ENCODE results near the gene TMBIM6. TPM values are rescaled to one million over a fixed set of nuclear protein-coding genes. Genes with fewer than 3 reads are reported as not detected.

The TMBIM6 gene
- total and polyA plus RNA-seq, 2 donors from 2014 or later, result 644 to 724 TPM

DNA sequence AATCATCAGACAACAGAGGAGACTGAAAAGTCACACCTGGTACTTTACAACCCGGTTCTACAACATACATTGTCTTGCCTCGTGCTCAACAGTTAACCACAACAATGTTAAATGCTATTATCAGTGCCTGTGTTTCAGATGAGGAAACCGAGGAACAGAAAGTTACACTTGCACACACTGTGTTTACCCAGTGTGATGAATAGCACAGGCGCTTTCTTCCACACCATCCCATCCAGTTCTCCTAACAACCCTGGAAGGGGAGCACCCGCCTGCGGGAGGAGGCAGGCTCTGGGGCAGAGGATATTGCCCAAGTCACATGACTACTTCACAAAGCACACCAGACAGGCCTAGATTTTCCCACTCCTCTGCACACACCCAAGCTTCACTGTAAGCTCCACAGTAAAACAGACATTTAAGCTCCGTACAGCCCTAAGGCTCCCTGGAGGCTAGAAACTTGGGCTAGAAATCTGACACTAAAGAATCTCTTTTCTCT lies 65.0 kb downstream of the TMBIM6 start:
- TF ChIP-seq, protein P1, sequence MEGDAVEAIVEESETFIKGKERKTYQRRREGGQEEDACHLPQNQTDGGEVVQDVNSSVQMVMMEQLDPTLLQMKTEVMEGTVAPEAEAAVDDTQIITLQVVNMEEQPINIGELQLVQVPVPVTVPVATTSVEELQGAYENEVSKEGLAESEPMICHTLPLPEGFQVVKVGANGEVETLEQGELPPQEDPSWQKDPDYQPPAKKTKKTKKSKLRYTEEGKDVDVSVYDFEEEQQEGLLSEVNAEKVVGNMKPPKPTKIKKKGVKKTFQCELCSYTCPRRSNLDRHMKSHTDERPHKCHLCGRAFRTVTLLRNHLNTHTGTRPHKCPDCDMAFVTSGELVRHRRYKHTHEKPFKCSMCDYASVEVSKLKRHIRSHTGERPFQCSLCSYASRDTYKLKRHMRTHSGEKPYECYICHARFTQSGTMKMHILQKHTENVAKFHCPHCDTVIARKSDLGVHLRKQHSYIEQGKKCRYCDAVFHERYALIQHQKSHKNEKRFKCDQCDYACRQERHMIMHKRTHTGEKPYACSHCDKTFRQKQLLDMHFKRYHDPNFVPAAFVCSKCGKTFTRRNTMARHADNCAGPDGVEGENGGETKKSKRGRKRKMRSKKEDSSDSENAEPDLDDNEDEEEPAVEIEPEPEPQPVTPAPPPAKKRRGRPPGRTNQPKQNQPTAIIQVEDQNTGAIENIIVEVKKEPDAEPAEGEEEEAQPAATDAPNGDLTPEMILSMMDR (IDR thresholded peaks at IDR 0.05; ENCODE audit: borderline replicate concordance, extremely low read depth, insufficient read depth), result no peak
- no peak overlapping the region for H3K4me3 ChIP-seq (ENCODE audit: low read length in 3 of 3)
- no peak for DNase-seq
- H3K27me3 ChIP-seq (ENCODE audit: control insufficient read depth, insufficient read depth, low read length), result no peaks in the 10 kb centered on the region
- no peak for FAIRE-seq
- H3K4me1 ChIP-seq (ENCODE audit: control insufficient read depth in 2 of 3, insufficient read depth in 2 of 3, low read depth in 1 of 3, low read length in 3 of 3), result peaks cover 0 to 5% (median 3%) of the 10 kb centered on the region in 3 donors
- no peaks in the 10 kb centered on the region for H3K9me3 ChIP-seq (ENCODE audit: control insufficient read depth in 2 of 3, insufficient read depth in 1 of 3, low read length in 3 of 3)
- intact Hi-C loops (cut with DNase I), result no loop called here
- no peak overlapping the region for H3K27ac ChIP-seq (ENCODE audit: low read depth in 2 of 2, low read length in 2 of 2)
- H3K36me3 ChIP-seq (ENCODE audit: control insufficient read depth in 2 of 3, insufficient read depth in 3 of 3, low read length in 3 of 3), result peaks cover 0 to 28% (median 5%) of the 10 kb centered on the region in 3 donors
- H3K9ac ChIP-seq (ENCODE audit: low read length in 3 of 3), result no peak overlapping the region

DNA sequence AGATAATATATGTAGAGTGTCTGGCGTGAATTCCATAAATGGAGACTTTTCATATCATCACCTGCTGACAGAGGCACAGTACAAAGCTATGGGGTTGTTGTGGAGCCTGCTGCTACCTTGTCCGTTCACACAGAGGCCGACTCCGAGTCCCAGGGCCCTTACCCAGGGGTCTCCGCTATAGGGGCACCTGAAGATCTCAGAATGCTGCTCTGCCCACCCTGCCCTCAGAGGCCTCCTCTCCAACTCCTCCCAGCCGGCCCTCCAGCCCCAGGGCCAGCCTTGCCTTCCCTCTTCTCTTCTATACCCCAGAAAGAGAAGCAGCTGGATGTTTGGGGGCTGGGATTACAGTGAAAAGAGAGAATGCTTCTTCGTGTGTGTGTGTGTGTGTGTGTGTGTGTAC lies 65.5 kb downstream of the TMBIM6 start:
- Histone ChIP-seq H3K9me3 (ENCODE audit: control insufficient read depth in 2 of 3, insufficient read depth in 1 of 3, low read length in 3 of 3) (no peaks in the 10 kb centered on the region), H3K27ac (ENCODE audit: low read depth in 2 of 2, low read length in 2 of 2) (no peak overlapping the region), H3K4me1 (ENCODE audit: control insufficient read depth in 2 of 3, insufficient read depth in 2 of 3, low read depth in 1 of 3, low read length in 3 of 3) (peaks cover 0 to 5% (median 3%) of the 10 kb centered on the region in 3 donors), H3K36me3 (ENCODE audit: control insufficient read depth in 2 of 3, insufficient read depth in 3 of 3, low read length in 3 of 3) (peaks cover 0 to 22% (median 5%) of the 10 kb centered on the region in 3 donors), H3K27me3 (ENCODE audit: control insufficient read depth, insufficient read depth, low read length) (no peaks in the 10 kb centered on the region), H3K4me3 (ENCODE audit: low read length in 3 of 3) (no peak overlapping the region), H3K9ac (ENCODE audit: low read length in 3 of 3) (no peak overlapping the region)
- FAIRE-seq (no peak), DNase-seq (no peak)
- intact Hi-C loops (cut with DNase I), result no loop called here
- TF ChIP-seq, protein P1 (IDR thresholded peaks at IDR 0.05; ENCODE audit: borderline replicate concordance, extremely low read depth, insufficient read depth), result no peak

DNA sequence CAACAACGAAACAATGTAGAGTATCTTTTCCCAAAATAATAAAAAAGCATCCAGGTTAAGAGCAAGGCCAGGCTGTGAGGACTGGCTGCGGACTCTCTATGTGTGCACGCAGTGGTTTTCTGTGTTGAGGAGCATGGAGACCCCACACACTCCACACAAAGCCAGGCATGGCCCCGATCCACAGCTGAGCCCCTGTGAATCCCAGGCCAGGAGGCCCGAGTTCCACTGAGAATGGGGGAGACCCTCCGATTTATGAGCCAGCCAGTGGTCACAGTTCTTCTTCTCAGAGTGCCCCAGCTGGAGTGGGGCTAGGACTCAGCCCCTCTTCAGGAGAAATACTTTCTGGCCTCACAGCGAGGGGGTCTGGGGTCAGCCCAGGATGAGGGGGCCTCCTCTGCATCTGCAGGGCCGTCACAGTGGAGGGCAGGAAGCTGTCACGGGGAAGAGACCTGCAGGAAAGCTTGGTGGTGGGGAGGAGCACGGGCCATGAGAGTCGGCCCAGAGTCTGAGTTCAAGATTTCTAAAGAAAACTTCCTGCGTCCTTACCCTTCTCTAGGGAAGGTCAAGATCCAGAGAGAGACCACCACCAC lies 66.7 kb downstream of the TMBIM6 start:
- DNase-seq (no peak), FAIRE-seq (no peak)
- intact Hi-C loops (cut with DNase I), result no loop called here
- H3K4me1 ChIP-seq (ENCODE audit: control insufficient read depth in 2 of 3, insufficient read depth in 2 of 3, low read depth in 1 of 3, low read length in 3 of 3), result peaks cover 0 to 5% (median 3%) of the 10 kb centered on the region in 3 donors
- no peaks in the 10 kb centered on the region for H3K9me3 ChIP-seq (ENCODE audit: control insufficient read depth in 2 of 3, insufficient read depth in 1 of 3, low read length in 3 of 3)
- H3K9ac ChIP-seq (ENCODE audit: low read length in 3 of 3), result no peak overlapping the region
- H3K27me3 ChIP-seq (ENCODE audit: control insufficient read depth, insufficient read depth, low read length), result no peaks in the 10 kb centered on the region
- no peak overlapping the region for H3K4me3 ChIP-seq (ENCODE audit: low read length in 3 of 3)
- TF ChIP-seq, protein P1 (IDR thresholded peaks at IDR 0.05; ENCODE audit: borderline replicate concordance, extremely low read depth, insufficient read depth), result no peak
- H3K36me3 ChIP-seq (ENCODE audit: control insufficient read depth in 2 of 3, insufficient read depth in 3 of 3, low read length in 3 of 3), result peaks cover 0 to 15% (median 5%) of the 10 kb centered on the region in 3 donors
- peak overlapping the region in 1 of 2 donors; percentile 65 for H3K27ac ChIP-seq (ENCODE audit: low read depth in 2 of 2, low read length in 2 of 2)
